Measurements from ENCODE around the gene NFKBIE.

Gene NFKBIE

DNA sequence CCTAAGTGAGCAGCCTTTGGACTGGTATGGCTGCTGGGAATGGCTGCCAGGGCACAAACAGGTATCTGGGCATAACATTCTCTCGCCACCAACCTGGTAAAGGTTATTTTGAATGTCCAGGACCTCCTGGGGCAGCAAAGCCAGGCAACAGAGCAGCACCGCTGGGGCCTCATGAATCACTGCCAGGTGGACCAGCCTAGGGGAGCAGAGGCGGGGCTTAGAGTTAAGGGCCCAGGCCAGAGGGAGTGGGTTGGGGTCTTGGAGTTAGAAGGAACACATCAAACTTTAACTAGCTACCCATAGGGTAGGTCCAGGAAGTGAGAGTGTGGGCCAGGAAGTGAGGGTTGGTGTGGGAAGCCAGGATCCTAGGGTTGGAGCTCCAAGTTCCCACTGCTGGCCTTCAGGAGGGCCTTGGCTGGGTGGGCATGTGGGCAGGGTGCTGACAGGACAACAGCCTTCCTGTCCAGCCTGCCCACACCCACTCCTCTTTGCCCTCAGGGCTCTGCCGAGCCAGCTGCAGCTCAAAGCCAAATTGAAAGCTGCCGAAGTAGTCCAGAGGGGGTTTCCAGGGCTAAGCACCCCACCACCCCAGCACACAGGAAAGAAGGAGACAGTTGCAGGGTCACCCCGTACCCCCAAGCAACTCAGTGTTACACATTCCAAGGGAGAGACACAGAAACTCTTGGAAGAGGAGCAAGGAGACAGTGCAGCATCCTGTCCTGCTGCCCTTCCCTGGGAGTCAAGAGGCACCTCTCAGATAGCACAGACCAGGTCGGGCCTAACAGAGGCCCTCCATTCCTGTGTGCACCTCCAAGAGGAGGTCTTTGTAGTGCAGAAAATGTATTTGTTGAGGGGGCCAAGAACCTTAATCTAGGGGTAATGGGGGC, 2.6 kb downstream of the NFKBIE start:
- no peak for DNase-seq (ENCODE audit: low spot score in 2 of 2)
- in situ Hi-C loops (cut with MboI; ENCODE audit: low sequenced_read_pairs), result no loop called here
- Histone ChIP-seq H3K9me3 (no peaks in the 10 kb centered on the region), H3K36me3 (replicated peaks) (no peaks in the 10 kb centered on the region; the same call in 1 of the 2 replicates), H3K27me3 (ENCODE audit: low read depth) (no peaks in the 10 kb centered on the region), H3K4me1 (peaks cover 12% of the 10 kb centered on the region), H3K4me3 (no peak overlapping the region)

DNA sequence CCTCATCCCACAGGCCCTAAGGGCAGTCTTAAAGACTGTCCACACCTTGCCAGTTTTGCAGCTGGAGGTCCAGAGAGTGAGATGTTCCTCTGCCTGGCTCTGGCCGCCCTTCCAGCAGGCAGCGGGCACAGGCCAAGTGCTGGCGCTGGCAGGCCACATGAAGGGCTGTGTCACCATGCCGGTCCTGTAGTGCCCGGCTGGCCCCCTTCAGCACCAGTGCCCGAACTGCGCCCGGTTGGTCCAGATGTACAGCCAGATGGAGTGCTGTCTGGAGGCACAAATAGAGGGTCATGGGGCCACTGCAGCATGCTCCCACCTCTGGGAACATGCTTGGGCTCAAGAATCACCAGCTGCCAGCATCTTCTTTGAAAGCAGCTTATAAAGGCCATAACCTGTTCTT, 3.8 kb downstream of the NFKBIE start:
- in situ Hi-C loops (cut with MboI; ENCODE audit: low sequenced_read_pairs), result no loop called here
- Histone ChIP-seq H3K27me3 (ENCODE audit: low read depth) (no peaks in the 10 kb centered on the region), H3K4me3 (no peak overlapping the region), H3K36me3 (replicated peaks) (no peaks in the 10 kb centered on the region; the same call in none of the 2 replicates), H3K4me1 (peaks cover 14% of the 10 kb centered on the region), H3K9me3 (no peaks in the 10 kb centered on the region)
- DNase-seq (ENCODE audit: low spot score in 2 of 2), result no peak

- Histone ChIP-seq H3K27me3 (ENCODE audit: low read depth) (no peaks in the 10 kb centered on the region), H3K4me1 (peaks cover 19% of the 10 kb centered on the region), H3K36me3 (replicated peaks) (peaks cover 2% of the 10 kb centered on the region), H3K4me3 (no peak overlapping the region), H3K9me3 (no peaks in the 10 kb centered on the region)
- in situ Hi-C loops (cut with MboI; ENCODE audit: low sequenced_read_pairs), result no loop called here
- DNase-seq (ENCODE audit: low spot score in 2 of 2), result no peak
Observed at GRCh38 chr6:44260451-44261297, 4.7 kb downstream of the NFKBIE start.

- in situ Hi-C loops (cut with MboI; ENCODE audit: low sequenced_read_pairs), result no loop called here
- DNase-seq (ENCODE audit: low spot score in 2 of 2), result no peak
- H3K9me3 ChIP-seq, result no peaks in the 10 kb centered on the region
- H3K36me3 ChIP-seq (replicated peaks), result peaks cover 9% of the 10 kb centered on the region
- H3K4me3 ChIP-seq, result no peak overlapping the region
- H3K27me3 ChIP-seq (ENCODE audit: low read depth), result no peaks in the 10 kb centered on the region
- H3K4me1 ChIP-seq, result peaks cover 17% of the 10 kb centered on the region
Observed at GRCh38 chr6:44260011-44260410, 5.3 kb downstream of the NFKBIE start.

- Histone ChIP-seq H3K4me3 (no peak overlapping the region), H3K4me1 (peaks cover 15% of the 10 kb centered on the region), H3K36me3 (replicated peaks) (peaks cover 20% of the 10 kb centered on the region), H3K9me3 (no peaks in the 10 kb centered on the region), H3K27me3 (ENCODE audit: low read depth) (no peaks in the 10 kb centered on the region)
- in situ Hi-C loops (cut with MboI; ENCODE audit: low sequenced_read_pairs), result no loop called here
- no peak for DNase-seq (ENCODE audit: low spot score in 2 of 2)
Observed at GRCh38 chr6:44258921-44259320, 6.4 kb downstream of the NFKBIE start.

GRCh38 chr6:44258325-44258863, 7.0 kb downstream of the NFKBIE start:
- Histone ChIP-seq H3K4me3 (no peak overlapping the region), H3K4me1 (peaks cover 10% of the 10 kb centered on the region), H3K27me3 (ENCODE audit: low read depth) (no peaks in the 10 kb centered on the region), H3K36me3 (replicated peaks) (peaks cover 25% of the 10 kb centered on the region), H3K9me3 (no peaks in the 10 kb centered on the region)
- no peak for DNase-seq (ENCODE audit: low spot score in 2 of 2)
- in situ Hi-C loops (cut with MboI; ENCODE audit: low sequenced_read_pairs), result no loop called here

- Histone ChIP-seq H3K9me3 (no peaks in the 10 kb centered on the region), H3K36me3 (replicated peaks) (peaks cover 31% of the 10 kb centered on the region), H3K4me3 (peak overlapping the region; percentile 59), H3K4me1 (peaks cover 9% of the 10 kb centered on the region), H3K27me3 (ENCODE audit: low read depth) (no peaks in the 10 kb centered on the region)
- in situ Hi-C loops (cut with MboI; ENCODE audit: low sequenced_read_pairs), result no loop called here
- no peak for DNase-seq (ENCODE audit: low spot score in 2 of 2)
Observed at GRCh38 chr6:44257753-44258324, 7.5 kb downstream of the NFKBIE start.

GRCh38 chr6:44257025-44257752, 8.2 kb downstream of the NFKBIE start, which contains the start of gene SLC35B2:
TSS of gene SLC35B2 (minus strand) at chr6:44257528. CDS start at chr6:44257410, 118 bp downstream.
- DNase-seq (ENCODE audit: low spot score in 2 of 2), result peak; percentile 77 to 86

DNA sequence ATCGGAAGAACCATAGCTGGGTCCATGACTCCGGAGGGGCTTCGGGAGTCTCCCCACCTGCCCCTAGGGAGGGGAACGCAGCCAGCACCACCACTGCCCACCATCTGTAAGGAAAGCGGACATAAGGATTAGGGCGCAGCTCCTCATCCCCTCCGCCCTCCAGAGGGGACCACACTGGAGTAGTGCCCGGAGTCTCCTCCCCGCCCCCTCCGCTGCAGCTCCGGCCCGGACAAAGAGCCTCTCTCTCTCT, 8.7 kb downstream of the NFKBIE start:
- Histone ChIP-seq H3K27me3 (ENCODE audit: low read depth) (no peaks in the 10 kb centered on the region), H3K36me3 (replicated peaks) (peaks cover 42% of the 10 kb centered on the region), H3K9me3 (no peaks in the 10 kb centered on the region), H3K4me1 (peaks cover 9% of the 10 kb centered on the region), H3K4me3 (peak overlapping the region; percentile 59)
- no peak for DNase-seq (ENCODE audit: low spot score in 2 of 2)
- in situ Hi-C loops (cut with MboI; ENCODE audit: low sequenced_read_pairs), result no loop called here

More at GRCh38 chr6:44257025-44257752, 8.2 kb downstream of the NFKBIE start, which contains the start of gene SLC35B2:
- Histone ChIP-seq H3K9me3 (no peaks in the 10 kb centered on the region), H3K27me3 (ENCODE audit: low read depth) (no peaks in the 10 kb centered on the region), H3K4me3 (peak within 1 kb of the TSS; percentile 59), H3K4me1 (peaks cover 9% of the 10 kb centered on the region), H3K36me3 (replicated peaks) (peaks cover 37% of the 10 kb centered on the region)
- in situ Hi-C loops (cut with MboI; ENCODE audit: low sequenced_read_pairs), result no loop called here

GRCh38 chr6:44255871-44256774, 9.2 kb downstream of the NFKBIE start:
- H3K4me1 ChIP-seq, result peaks cover 9% of the 10 kb centered on the region
- peak in 1 of 2 experiments; percentile 24 for DNase-seq (ENCODE audit: low spot score in 2 of 2)
- no peaks in the 10 kb centered on the region for H3K9me3 ChIP-seq
- peaks cover 48% of the 10 kb centered on the region for H3K36me3 ChIP-seq (replicated peaks)
- in situ Hi-C loops (cut with MboI; ENCODE audit: low sequenced_read_pairs), result no loop called here
- H3K4me3 ChIP-seq, result peak overlapping the region; percentile 59
- no peaks in the 10 kb centered on the region for H3K27me3 ChIP-seq (ENCODE audit: low read depth)

- Histone ChIP-seq H3K4me3 (no peak overlapping the region), H3K9me3 (no peaks in the 10 kb centered on the region), H3K4me1 (peaks cover 9% of the 10 kb centered on the region), H3K36me3 (replicated peaks) (peaks cover 56% of the 10 kb centered on the region), H3K27me3 (ENCODE audit: low read depth) (no peaks in the 10 kb centered on the region)
- peak in 1 of 2 experiments; percentile 48 for DNase-seq (ENCODE audit: low spot score in 2 of 2)
- in situ Hi-C loops (cut with MboI; ENCODE audit: low sequenced_read_pairs), result no loop called here
Observed at GRCh38 chr6:44255105-44255808, 10.1 kb downstream of the NFKBIE start.
